K562 (cell line): ENCODE measurements around the gene TLK2. TPM values are rescaled to one million over a fixed set of nuclear protein-coding genes. Genes with fewer than 3 reads are reported as not detected.

Experiments used
- ATAC-seq: fragments of 200-7000 bp; cut with Tn5 transposase; 3 replicates; pipeline ENCODE4 v1.9.1; 2020; ENCODE audit warnings: moderate library complexity
- BruUV-seq: library from RNA; stranded (reverse); fragments of 400-500 nt; replicated peaks from 2 replicates; lab custom pipeline; 2021; lab: Mats Ljungman, UMichigan
- CTCF ChIA-PET: fragments of 300-600 bp; formaldehyde crosslinking; extraction: SDS; loops from one replicate; lab custom pipeline; 2021; ENCODE audit warnings: low intra/inter-chr PET ratio; lab: Yijun Ruan, JAX
- POLR2A ChIA-PET: fragments of 300-600, 350-650 bp; sonication (Branson Sonifier 250); formaldehyde crosslinking; extraction: SDS; loops from one replicate; lab custom pipeline; 2021; ENCODE audit warnings: antibody characterized with exemption, inconsistent platforms; lab: Yijun Ruan, JAX
- DNase-seq, 4 experiments: peaks; one replicate each; pipeline versions ENCODE4 v3.0.0 to v3.0.0-alpha.2; 2011 to 2018; ENCODE audit warnings: low spot score in 3 of 4, mixed read lengths in 3 of 4; ENCODE audit errors: extremely low read depth in 1 of 4
- FAIRE-seq: peaks from 2 replicates; lab custom pipeline; 2011; peaks lifted over from hg19 to GRCh38; lab: Jason Lieb, UNC
- H2AFZ ChIP-seq: 2 replicates; pipeline ENCODE4 v1.6.0; 2011; ENCODE audit warnings: low read depth, low read length, control low read depth, inconsistent platforms
- H3K27ac ChIP-seq: fragments of 200-600 bp; 3 replicates; pipeline ENCODE4 v1.8.0; 2011; ENCODE audit warnings: low read depth, mild to moderate bottlenecking, control low read depth, inconsistent platforms, low read length, moderate library complexity, mixed read lengths; ENCODE audit errors: extremely low read depth
- H3K27me3 ChIP-seq, 2 experiments: fragments of 300-600 bp in 1 of 2; 2 replicates in 1 of 2; 3 replicates in 1 of 2; pipeline versions ENCODE4 v1.6.0 to v1.8.0; 2011; ENCODE audit warnings: inconsistent platforms in 2 of 2, low read length in 2 of 2, mild to moderate bottlenecking in 1 of 2, mixed read lengths in 1 of 2, moderate library complexity in 1 of 2; ENCODE audit not compliant: control insufficient read depth in 2 of 2, insufficient read depth in 2 of 2
- H3K36me3 ChIP-seq: fragments of 300-600 bp; 3 replicates; pipeline ENCODE4 v1.8.0; 2011; ENCODE audit warnings: mild to moderate bottlenecking, low read length, inconsistent platforms; ENCODE audit not compliant: control insufficient read depth, insufficient read depth
- H3K4me1 ChIP-seq, 2 experiments: fragments of 200-600 bp in 1 of 2; replicated peaks in 1 of 2; 2 replicates in 1 of 2; 3 replicates in 1 of 2; pipeline versions ENCODE4 v1.5.1 to v1.8.0; 2011; ENCODE audit warnings: inconsistent platforms in 2 of 2, low read length in 2 of 2, mild to moderate bottlenecking in 1 of 2, mixed read lengths in 1 of 2, moderate library complexity in 1 of 2; ENCODE audit not compliant: control insufficient read depth in 2 of 2, insufficient read depth in 2 of 2
- H3K4me2 ChIP-seq: 2 replicates; pipeline ENCODE4 v1.6.1; 2011; ENCODE audit warnings: low read length, control low read depth, inconsistent platforms, mixed read lengths; ENCODE audit not compliant: insufficient read depth
- H3K4me3 ChIP-seq: fragments of 200-600 bp; sonication (generic), shearing (Covaris generic); 2 replicates; pipeline ENCODE4 v1.5.1; 2016; ENCODE audit warnings: control low read depth, inconsistent platforms
- H3K79me2 ChIP-seq: fragments of 200-600 bp; 3 replicates; pipeline ENCODE4 v1.8.0; 2011; ENCODE audit warnings: low read length, inconsistent platforms; ENCODE audit not compliant: control insufficient read depth, insufficient read depth
- H3K9ac ChIP-seq, 2 experiments: 2 replicates each; pipeline versions ENCODE4 v1.6.0 to v1.6.1; 2011; ENCODE audit warnings: low read depth in 2 of 2, low read length in 2 of 2, control low read depth in 1 of 2, inconsistent platforms in 1 of 2, mild to moderate bottlenecking in 1 of 2, mixed read lengths in 1 of 2; ENCODE audit not compliant: insufficient read depth in 1 of 2
- H3K9me1 ChIP-seq: one replicate; pipeline ENCODE4 v1.6.0; 2011; ENCODE audit warnings: inconsistent platforms, mild to moderate bottlenecking, low read length, moderate library complexity; ENCODE audit not compliant: control insufficient read depth, insufficient read depth
- H3K9me3 ChIP-seq: replicated peaks from 2 replicates; pipeline ENCODE4 v1.5.1; 2011; ENCODE audit warnings: low read depth, low read length, inconsistent platforms; ENCODE audit not compliant: control insufficient read depth, insufficient read depth
- H4K20me1 ChIP-seq: replicated peaks from 2 replicates; pipeline ENCODE4 v1.6.1; 2011; ENCODE audit warnings: low read length, inconsistent platforms, mixed read lengths; ENCODE audit not compliant: control insufficient read depth, insufficient read depth
- ARID2 ChIP-seq: fragments of 450-650 bp; IDR thresholded peaks from 2 replicates; pipeline ENCODE4 v1.6.1; 2017; ENCODE audit warnings: antibody characterized with exemption, mild to moderate bottlenecking
- CLOCK ChIP-seq: fragments of 250-450 bp; sonication (Bioruptor Pico); IDR thresholded peaks from 2 replicates; pipeline ENCODE4 v1.4.0; 2020; ENCODE audit warnings: mild to moderate bottlenecking, moderate library complexity, borderline replicate concordance
- ETV6 ChIP-seq, 3 experiments: fragments of 150-350 bp in 1 of 3; sonication (generic) in 1 of 3; formaldehyde crosslinking in 1 of 3; IDR thresholded peaks; 2 replicates each; pipeline versions ENCODE4 v1.6.1 to v1.8.0; 2014 to 2022; ENCODE audit warnings: borderline replicate concordance in 2 of 3, low read depth in 2 of 3, antibody characterized with exemption in 1 of 3, low read length in 1 of 3, mild to moderate bottlenecking in 1 of 3, missing genetic modification reagents in 1 of 3
- POLR2A ChIP-seq: fragments of 450-650 bp; conservative IDR thresholded peaks from 2 replicates; pipeline ENCODE4 v1.6.1; 2016
- RAD51 ChIP-seq: fragments of 450-650 bp; IDR thresholded peaks from 2 replicates; pipeline ENCODE4 v1.7.1; 2016; ENCODE audit warnings: low read depth, mild to moderate bottlenecking, borderline replicate concordance
- ZNF695 ChIP-seq: fragments of 450-650 bp; formaldehyde crosslinking; IDR thresholded peaks from 2 replicates; pipeline ENCODE4 v1.4.0; 2020; ENCODE audit warnings: mild to moderate bottlenecking, moderate library complexity
- WGBS: fragments of 100-300 bp; shearing (Covaris generic); methylation state at CpG from one replicate; pipeline ENCODE4 v1.1.6; 2016; ENCODE audit warnings: low coverage, mixed read lengths; ENCODE audit not compliant: insufficient coverage; ENCODE audit errors: missing lambda C conversion rate; 5-methylcytosine and 5-hydroxymethylcytosine counted together
- in situ Hi-C: fragments of 300-500 bp; cut with MboI; formaldehyde crosslinking; loops from 4 replicates; pipeline ENCODE4 v1.15.0; 2018; ENCODE audit warnings: inconsistent platforms, mixed read lengths
- intact Hi-C: fragments of 100-400 bp; cut with micrococcal nuclease; formaldehyde crosslinking; loops from 2 replicates; pipeline ENCODE4 v1.14.2; 2022
- polyA plus RNA-seq, 8 experiments: library from polyadenylated mRNA; depleted of rRNA in 4 of 8; stranded (reverse) in 5 of 8; unstranded in 3 of 8; fragments of >200 nt; fragmentation: Nextera tagmentation in 2 of 8; fragmentation: Illumina TruSeq in 1 of 8; extraction: Ambion mirVana in 2 of 8; extraction: Trizol in 1 of 8; gene quantifications; 2 replicates each; pipeline versions ENCODE4 v1.2.1 to v1.2.3, GENCODE V29; 2011 to 2014; ENCODE audit warnings: inconsistent platforms in 1 of 8, missing spikeins in 1 of 8
- total RNA-seq, 7 experiments: library from RNA; depleted of rRNA in 6 of 7; stranded (reverse); fragments of >200 nt in 6 of 7; fragmentation: Illumina TruSeq in 2 of 7; extraction: Trizol in 2 of 7; gene quantifications; 2 replicates each; pipeline versions ENCODE4 v1.2.1 to v1.2.3, GENCODE V29; 2011 to 2021; ENCODE audit warnings: low replicate concordance in 1 of 7
- TF ChIP-seq, protein P1 (sequence below): fragments of 150-350 bp; conservative IDR thresholded peaks from 2 replicates; pipeline ENCODE4 v1.6.1; 2014; ENCODE audit warnings: low read length

Gene TLK2
- total and polyA plus RNA-seq, 9 of the 15 experiments (the other 6 are each of a cell fraction or from before 2014, with no cell fraction given): 10.1 to 51.9 (median 32.4) TPM

- Histone ChIP-seq H3K4me3 (no peak overlapping the region), H2AFZ (no peak overlapping the region), H4K20me1 (no peaks in the 10 kb centered on the region), H3K27me3 (no peaks in the 10 kb centered on the region), H3K9me1 (no peaks in the 10 kb centered on the region), H3K36me3 (peaks cover 74% of the 10 kb centered on the region; the same call in 2 of the 3 replicates), H3K79me2 (no peaks in the 10 kb centered on the region), H3K27ac (no peak overlapping the region), H3K9me3 (no peaks in the 10 kb centered on the region), H3K9ac (no peak overlapping the region), H3K4me1 (no peaks in the 10 kb centered on the region), H3K4me2 (no peak overlapping the region)
- BruUV-seq: no TSS peak
- in situ Hi-C loops (no loop called here), intact Hi-C loops (no loop called here)
- DNase-seq (no peak), FAIRE-seq (no peak), ATAC-seq (no peak)
- 81% methylated on average over 4 of the region's 4 CpGs for WGBS
- POLR2A ChIA-PET: no interaction called here
- CTCF ChIA-PET: no interaction called here
- TF ChIP-seq POLR2A (no peak), CLOCK (CRISPR knock-in tag) (no peak), RAD51 (no peak), ETV6 (IDR thresholded peaks at IDR 0.05; ENCODE audit: borderline replicate concordance in 1 of 2, low read depth in 2 of 2, low read length in 1 of 2) (no peak), ETV6 (CRISPR knock-in tag; IDR thresholded peaks at IDR 0.05; ENCODE audit: borderline replicate concordance) (no peak), ZNF695 (no peak), ARID2 (no peak)
- TF ChIP-seq, protein P1, sequence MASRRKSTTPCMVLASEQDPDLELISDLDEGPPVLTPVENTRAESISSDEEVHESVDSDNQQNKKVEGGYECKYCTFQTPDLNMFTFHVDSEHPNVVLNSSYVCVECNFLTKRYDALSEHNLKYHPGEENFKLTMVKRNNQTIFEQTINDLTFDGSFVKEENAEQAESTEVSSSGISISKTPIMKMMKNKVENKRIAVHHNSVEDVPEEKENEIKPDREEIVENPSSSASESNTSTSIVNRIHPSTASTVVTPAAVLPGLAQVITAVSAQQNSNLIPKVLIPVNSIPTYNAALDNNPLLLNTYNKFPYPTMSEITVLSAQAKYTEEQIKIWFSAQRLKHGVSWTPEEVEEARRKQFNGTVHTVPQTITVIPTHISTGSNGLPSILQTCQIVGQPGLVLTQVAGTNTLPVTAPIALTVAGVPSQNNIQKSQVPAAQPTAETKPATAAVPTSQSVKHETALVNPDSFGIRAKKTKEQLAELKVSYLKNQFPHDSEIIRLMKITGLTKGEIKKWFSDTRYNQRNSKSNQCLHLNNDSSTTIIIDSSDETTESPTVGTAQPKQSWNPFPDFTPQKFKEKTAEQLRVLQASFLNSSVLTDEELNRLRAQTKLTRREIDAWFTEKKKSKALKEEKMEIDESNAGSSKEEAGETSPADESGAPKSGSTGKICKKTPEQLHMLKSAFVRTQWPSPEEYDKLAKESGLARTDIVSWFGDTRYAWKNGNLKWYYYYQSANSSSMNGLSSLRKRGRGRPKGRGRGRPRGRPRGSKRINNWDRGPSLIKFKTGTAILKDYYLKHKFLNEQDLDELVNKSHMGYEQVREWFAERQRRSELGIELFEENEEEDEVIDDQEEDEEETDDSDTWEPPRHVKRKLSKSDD: no peak
These were observed 34.6 kb upstream of the TLK2 start for GRCh38 chr17:62444063-62444462.
